GM23338 (cell line): ENCODE data around the gene SEC23IP.
"Not testable (repeated sequence)": the region's sequence is repeated elsewhere in the genome, so short reads cannot be mapped to it uniquely, and the experiment has no call there.

Experiments used
- CREB1 ChIP-seq: fragments of 250-450 bp; sonication (Bioruptor Pico); IDR thresholded peaks from 2 replicates; pipeline ENCODE4 v1.5.0; 2020; ENCODE audit warnings: low read depth, mild to moderate bottlenecking, moderate library complexity
- CTCF ChIP-seq, 2 experiments: fragments of 200-600 bp in 1 of 2; sonication (generic) in 1 of 2; conservative IDR thresholded peaks; 2 replicates each; pipeline versions ENCODE4 v1.5.1 to v1.6.1; 2016 to 2017; ENCODE audit warnings: antibody characterized with exemption in 2 of 2, low read depth in 2 of 2, mild to moderate bottlenecking in 2 of 2, moderate library complexity in 1 of 2
- ETS1 ChIP-seq: IDR thresholded peaks from 2 replicates; pipeline ENCODE4 v1.6.1; 2016; ENCODE audit warnings: antibody characterized with exemption
- EZH2 ChIP-seq: fragments of 200-600 bp; sonication (generic); IDR thresholded peaks from one replicate; pipeline ENCODE4 v1.8.0; 2017; ENCODE audit warnings: antibody characterized with exemption, mild to moderate bottlenecking, low read depth; ENCODE audit not compliant: unreplicated experiment
- EZH2phosphoT487 ChIP-seq: fragments of 200-600 bp; sonication (generic); IDR thresholded peaks from one replicate; pipeline ENCODE4 v1.8.1; 2018; ENCODE audit warnings: antibody characterized with exemption; ENCODE audit not compliant: unreplicated experiment
- JUNB ChIP-seq: IDR thresholded peaks from one replicate; pipeline ENCODE4 v1.6.1; 2016; ENCODE audit warnings: antibody characterized with exemption; ENCODE audit not compliant: unreplicated experiment
- NANOG ChIP-seq: IDR thresholded peaks from 2 replicates; pipeline ENCODE4 v1.6.1; 2016; ENCODE audit warnings: antibody characterized with exemption, borderline replicate concordance
- POLR2AphosphoS5 ChIP-seq: IDR thresholded peaks from 2 replicates; pipeline ENCODE4 v1.6.1; 2016; ENCODE audit warnings: antibody characterized with exemption, low read depth
- REST ChIP-seq: IDR thresholded peaks from one replicate; pipeline ENCODE4 v1.6.1; 2018; ENCODE audit warnings: antibody characterized with exemption; ENCODE audit not compliant: unreplicated experiment
- STAT1 ChIP-seq: IDR thresholded peaks from one replicate; pipeline ENCODE4 v1.6.1; 2016; ENCODE audit warnings: antibody characterized with exemption; ENCODE audit not compliant: unreplicated experiment
- ZNF114 ChIP-seq: fragments of 250-450 bp; sonication (Bioruptor Pico); IDR thresholded peaks from 2 replicates; pipeline ENCODE4 v1.5.0; 2020; ENCODE audit warnings: mild to moderate bottlenecking, moderate library complexity
- ZNF331 ChIP-seq: fragments of 250-450 bp; sonication (Bioruptor Pico); IDR thresholded peaks from 2 replicates; pipeline ENCODE4 v1.5.0; 2020; ENCODE audit warnings: low read depth, mild to moderate bottlenecking, moderate library complexity
- ZNF462 ChIP-seq: fragments of 250-450 bp; sonication (Bioruptor Pico); IDR thresholded peaks from 2 replicates; pipeline ENCODE4 v1.5.0; 2020; ENCODE audit warnings: mild to moderate bottlenecking, moderate library complexity

DNA sequence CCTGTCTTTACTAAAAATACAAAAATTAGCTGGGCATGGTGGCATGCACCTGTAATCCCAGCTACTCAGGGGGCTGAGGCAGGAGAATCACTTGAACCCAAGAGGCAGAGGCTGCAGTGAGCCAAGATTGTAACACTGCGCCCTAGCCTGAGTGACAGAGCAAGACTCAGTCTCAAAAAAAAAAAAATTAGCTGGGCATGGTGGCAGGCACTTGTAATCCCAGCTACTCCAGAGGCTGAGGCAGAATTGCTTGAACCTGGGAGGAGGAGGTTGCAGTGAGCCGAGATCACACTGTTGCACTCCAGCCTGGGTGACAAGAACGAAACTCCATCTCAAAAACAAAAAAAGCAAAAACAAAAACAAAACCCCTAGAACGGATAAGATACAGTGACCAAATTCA lies 23.1 kb upstream of the SEC23IP start:
- not testable (repeated sequence) for TF ChIP-seq CTCF (conservative IDR thresholded peaks at IDR 0.05; ENCODE audit: low read depth in 2 of 2); JUNB; POLR2AphosphoS5; REST; EZH2phosphoT487; EZH2; CREB1 (CRISPR knock-in tag); ETS1; NANOG; STAT1; ZNF331 (CRISPR knock-in tag); ZNF462 (CRISPR knock-in tag); ZNF114
